H9 (cell line): ENCODE measurements around the gene EBF4. TPM values are rescaled to one million over a fixed set of nuclear protein-coding genes. Genes with fewer than 3 reads are reported as not detected.

Experiments used
- DNase-seq: peaks from one replicate; pipeline ENCODE4 v3.0.0-alpha.2; 2017
- H2AFZ ChIP-seq: one replicate; pipeline ENCODE4 v1.6.1; 2013; ENCODE audit warnings: mild to moderate bottlenecking, low read length, control low read depth, moderate library complexity
- H2AK5ac ChIP-seq: 2 replicates; pipeline ENCODE4 v1.6.1; 2013; ENCODE audit warnings: low read length, control low read depth, mixed read lengths; ENCODE audit not compliant: insufficient read length
- H2BK120ac ChIP-seq: one replicate; pipeline ENCODE4 v1.6.1; 2013; ENCODE audit warnings: low read depth, mild to moderate bottlenecking, low read length, control low read depth, inconsistent platforms; ENCODE audit not compliant: poor library complexity, severe bottlenecking
- H2BK12ac ChIP-seq: 2 replicates; pipeline ENCODE4 v1.6.1; 2013; ENCODE audit warnings: low read length, control low read depth, mixed read lengths, low read depth; ENCODE audit not compliant: insufficient read length
- H2BK15ac ChIP-seq: 2 replicates; pipeline ENCODE4 v1.6.1; 2013; ENCODE audit warnings: low read depth, low read length, control low read depth
- H2BK20ac ChIP-seq: one replicate; pipeline ENCODE4 v1.6.1; 2013; ENCODE audit warnings: low read depth, mild to moderate bottlenecking, low read length, control low read depth, inconsistent platforms; ENCODE audit not compliant: poor library complexity, severe bottlenecking
- H2BK5ac ChIP-seq: 2 replicates; pipeline ENCODE4 v1.6.1; 2013; ENCODE audit warnings: low read length, control low read depth, mixed read lengths; ENCODE audit not compliant: insufficient read length
- H3K14ac ChIP-seq: 2 replicates; pipeline ENCODE4 v1.6.1; 2013; ENCODE audit warnings: low read length, control low read depth; ENCODE audit not compliant: insufficient read depth
- H3K18ac ChIP-seq: 2 replicates; pipeline ENCODE4 v1.6.1; 2013; ENCODE audit warnings: low read depth, mild to moderate bottlenecking, mixed read lengths, low read length, control low read depth; ENCODE audit not compliant: insufficient read length
- H3K23ac ChIP-seq: 2 replicates; pipeline ENCODE4 v1.6.1; 2013; ENCODE audit warnings: low read length, control low read depth, mixed read lengths, low read depth; ENCODE audit not compliant: insufficient read length
- H3K23me2 ChIP-seq: 2 replicates; pipeline ENCODE4 v1.6.1; 2013; ENCODE audit warnings: low read depth, mild to moderate bottlenecking, mixed read lengths, low read length, control low read depth; ENCODE audit not compliant: insufficient read length, poor library complexity, severe bottlenecking
- H3K27ac ChIP-seq: 2 replicates; pipeline ENCODE4 v1.5.1; 2013; ENCODE audit warnings: low read length, control low read depth, mixed read lengths, low read depth; ENCODE audit not compliant: insufficient read length
- H3K27me3 ChIP-seq: 2 replicates; pipeline ENCODE4 v1.6.1; 2013; ENCODE audit warnings: low read length, control low read depth, inconsistent platforms; ENCODE audit not compliant: insufficient read depth
- H3K4ac ChIP-seq: 2 replicates; pipeline ENCODE4 v1.6.1; 2013; ENCODE audit warnings: low read depth, mild to moderate bottlenecking, control low read depth, inconsistent platforms, low read length, moderate library complexity
- H3K4me1 ChIP-seq: 2 replicates; pipeline ENCODE4 v1.6.1; 2013; ENCODE audit warnings: low read length, control low read depth, inconsistent platforms; ENCODE audit not compliant: insufficient read depth
- H3K4me2 ChIP-seq: 2 replicates; pipeline ENCODE4 v1.6.1; 2013; ENCODE audit warnings: low read length, control low read depth, mixed read lengths; ENCODE audit not compliant: insufficient read length, insufficient read depth
- H3K56ac ChIP-seq: 2 replicates; pipeline ENCODE4 v1.6.1; 2013; ENCODE audit warnings: low read depth, mild to moderate bottlenecking, mixed read lengths, low read length, control low read depth; ENCODE audit not compliant: insufficient read length
- H3K79me1 ChIP-seq: 2 replicates; pipeline ENCODE4 v1.6.1; 2013; ENCODE audit warnings: low read depth, mild to moderate bottlenecking, moderate library complexity, low read length, control low read depth, inconsistent platforms; ENCODE audit not compliant: insufficient read depth, poor library complexity, severe bottlenecking
- H3K79me2 ChIP-seq: 2 replicates; pipeline ENCODE4 v1.6.1; 2013; ENCODE audit warnings: low read length, control low read depth, inconsistent platforms; ENCODE audit not compliant: insufficient read depth
- H3K9ac ChIP-seq: 2 replicates; pipeline ENCODE4 v1.6.1; 2013; ENCODE audit warnings: low read length, control low read depth, mixed read lengths; ENCODE audit not compliant: insufficient read length; ENCODE audit errors: extremely low read depth
- H3K9me3 ChIP-seq: one replicate; pipeline ENCODE4 v1.6.1; 2013; ENCODE audit warnings: low read depth, low read length, inconsistent platforms; ENCODE audit not compliant: control insufficient read depth
- H3T11ph ChIP-seq: one replicate; pipeline ENCODE4 v1.6.1; 2013; ENCODE audit warnings: mild to moderate bottlenecking, low read length, control low read depth, inconsistent platforms
- H4K20me1 ChIP-seq: one replicate; pipeline ENCODE4 v1.6.1; 2013; ENCODE audit not compliant: control insufficient read depth, insufficient read length, insufficient read depth
- H4K5ac ChIP-seq: 2 replicates; pipeline ENCODE4 v1.6.1; 2013; ENCODE audit warnings: low read depth, mild to moderate bottlenecking, mixed read lengths, low read length, control low read depth; ENCODE audit not compliant: insufficient read length
- H4K8ac ChIP-seq: replicated peaks from 2 replicates; pipeline ENCODE4 v1.6.1; 2013; ENCODE audit warnings: low read length, control low read depth, mixed read lengths, low read depth; ENCODE audit not compliant: insufficient read length
- H4K91ac ChIP-seq: 2 replicates; pipeline ENCODE4 v1.6.1; 2013; ENCODE audit warnings: low read depth, mild to moderate bottlenecking, moderate library complexity, mixed read lengths, low read length, control low read depth; ENCODE audit not compliant: insufficient read length
- H3K27ac Mint-ChIP-seq, 3 experiments: 2 replicates in 2 of 3; 3 replicates in 1 of 3; pipeline ENCODE4 v1.8.0; 2020 to 2021; ENCODE audit warnings: mixed read lengths in 3 of 3, mild to moderate bottlenecking in 1 of 3, moderate library complexity in 1 of 3
- H3K27me3 Mint-ChIP-seq: 2 replicates; pipeline ENCODE4 v1.8.0; 2021; ENCODE audit warnings: low read depth, mild to moderate bottlenecking, moderate library complexity, mixed read lengths
- H3K36me3 Mint-ChIP-seq, 3 experiments: 2 replicates in 2 of 3; 3 replicates in 1 of 3; pipeline ENCODE4 v1.8.0; 2020 to 2021; ENCODE audit warnings: low read depth in 3 of 3, mixed read lengths in 3 of 3; ENCODE audit not compliant: insufficient read depth in 1 of 3
- H3K4me1 Mint-ChIP-seq, 2 experiments: 2 replicates each; pipeline ENCODE4 v1.8.0; 2020; ENCODE audit warnings: mixed read lengths in 2 of 2
- H3K4me3 Mint-ChIP-seq, 2 experiments: 2 replicates in 1 of 2; 3 replicates in 1 of 2; pipeline ENCODE4 v1.8.0; 2020 to 2021; ENCODE audit warnings: mild to moderate bottlenecking in 2 of 2, mixed read lengths in 2 of 2, moderate library complexity in 1 of 2
- H3K9me3 Mint-ChIP-seq, 2 experiments: 2 replicates in 1 of 2; 3 replicates in 1 of 2; pipeline ENCODE4 v1.8.0; 2020; ENCODE audit warnings: mild to moderate bottlenecking in 2 of 2, mixed read lengths in 2 of 2, moderate library complexity in 1 of 2
- CTCF ChIP-seq: fragments of 200-600 bp; sonication (generic); conservative IDR thresholded peaks from 3 replicates; pipeline ENCODE4 v1.8.0; 2021; ENCODE audit warnings: antibody characterized with exemption, mild to moderate bottlenecking
- WGBS: extraction: QIAGEN DNeasy Blood & Tissue Kit; methylation state at CpG from one replicate; pipeline ENCODE4 v1.1.7; 2013; ENCODE audit warnings: missing lambda C conversion rate, low lambda C conversion rate, mixed read lengths; ENCODE audit not compliant: insufficient read length; ENCODE audit errors: extremely low coverage; 5-methylcytosine and 5-hydroxymethylcytosine counted together
- total RNA-seq: library from RNA; stranded (reverse); gene quantifications from 2 replicates; pipeline ENCODE4 v1.2.1, GENCODE V29; 2021

Gene EBF4
- total RNA-seq, 1 experiment from 2014 or later = 3.9 TPM

GRCh38 chr20:2658414-2659354 is 33.9 kb upstream of the EBF4 start:
- peak; percentile 45 for DNase-seq
- Histone ChIP-seq H3K18ac (no peak overlapping the region), H3K27ac (no peak overlapping the region), H3K79me2 (peaks cover 12% of the 10 kb centered on the region; the same call in 1 of the 2 replicates), H3K27me3 (no peaks in the 10 kb centered on the region), H4K91ac (no peak overlapping the region), H3K9ac (no peak overlapping the region), H3K23me2 (peaks cover 9% of the 10 kb centered on the region), H3T11ph (no peak overlapping the region), H3K4me1 (peaks cover 3% of the 10 kb centered on the region; the same call in 1 of the 2 replicates), H2AFZ (no peak overlapping the region), H3K14ac (no peak overlapping the region), H2AK5ac (no peak overlapping the region), H3K4me2 (no peak overlapping the region), H4K20me1 (no peaks in the 10 kb centered on the region), H2BK12ac (no peak overlapping the region), H3K9me3 (no peaks in the 10 kb centered on the region), H2BK120ac (no peak overlapping the region), H4K8ac (no peak overlapping the region), H2BK5ac (no peak overlapping the region), H3K23ac (no peak overlapping the region), H4K5ac (no peak overlapping the region), H3K56ac (no peak overlapping the region), H2BK20ac (no peak overlapping the region), H2BK15ac (no peak overlapping the region), H3K79me1 (peaks cover 11% of the 10 kb centered on the region), H3K4ac (no peak overlapping the region)
- no peak overlapping the region; a peak in 1 of 5 replicates for H3K4me3 Mint-ChIP-seq
- TF ChIP-seq CTCF = no peak
- peaks cover 69 to 92% (median 86%) of the 10 kb centered on the region in 3 experiments for H3K36me3 Mint-ChIP-seq
- peaks cover 3% of the 10 kb centered on the region for H3K27me3 Mint-ChIP-seq
- WGBS = no CpG with 5 or more reads among the region's 13 CpGs
- H3K27ac Mint-ChIP-seq = peak overlapping the region in 2 of 3 experiments; percentile 27 to 65; a peak in 4 of 7 replicates
- peaks cover 15 to 21% of the 10 kb centered on the region in 2 experiments for H3K4me1 Mint-ChIP-seq
- no peaks in the 10 kb centered on the region for H3K9me3 Mint-ChIP-seq
